ENCODE results near the gene MKRN1.

DNA sequence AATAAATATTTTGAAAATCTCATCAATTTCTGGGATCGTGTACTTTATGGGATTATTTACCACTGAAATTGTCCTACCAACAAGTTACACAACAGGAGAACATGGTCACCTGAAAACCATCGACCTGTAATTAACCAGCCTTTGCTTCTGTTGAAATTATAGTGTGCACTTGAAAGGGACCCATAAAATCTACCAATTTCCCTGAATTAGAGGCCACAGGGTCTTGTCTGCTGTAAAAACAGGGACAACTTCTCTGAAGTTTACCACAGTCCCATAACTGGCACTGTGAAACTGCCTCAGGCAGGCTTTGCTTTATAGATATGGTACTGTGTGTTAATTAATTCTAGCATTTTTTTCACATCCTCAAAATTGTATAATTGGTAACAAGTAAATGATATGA is 37.8 kb downstream of the MKRN1 start:
- TF ChIP-seq CTCF (IDR thresholded peaks at IDR 0.05; ENCODE audit: low read length) (no peak), EZH2 (IDR thresholded peaks at IDR 0.05; ENCODE audit: borderline replicate concordance, low read length) (no peak)

Measured in OCI-LY1 (cell line).